ENCODE measurements around the gene IRF4. TPM values are rescaled to one million over a fixed set of nuclear protein-coding genes. Genes with fewer than 3 reads are reported as not detected.

IRF4 gene
- total and polyA plus RNA-seq, 3 donors from 2014 or later: 1.8 to 7.4 (median 3.7) TPM

- TF ChIP-seq POLR2A (IDR thresholded peaks at IDR 0.05): no peak
- TF ChIP-seq, protein P1, sequence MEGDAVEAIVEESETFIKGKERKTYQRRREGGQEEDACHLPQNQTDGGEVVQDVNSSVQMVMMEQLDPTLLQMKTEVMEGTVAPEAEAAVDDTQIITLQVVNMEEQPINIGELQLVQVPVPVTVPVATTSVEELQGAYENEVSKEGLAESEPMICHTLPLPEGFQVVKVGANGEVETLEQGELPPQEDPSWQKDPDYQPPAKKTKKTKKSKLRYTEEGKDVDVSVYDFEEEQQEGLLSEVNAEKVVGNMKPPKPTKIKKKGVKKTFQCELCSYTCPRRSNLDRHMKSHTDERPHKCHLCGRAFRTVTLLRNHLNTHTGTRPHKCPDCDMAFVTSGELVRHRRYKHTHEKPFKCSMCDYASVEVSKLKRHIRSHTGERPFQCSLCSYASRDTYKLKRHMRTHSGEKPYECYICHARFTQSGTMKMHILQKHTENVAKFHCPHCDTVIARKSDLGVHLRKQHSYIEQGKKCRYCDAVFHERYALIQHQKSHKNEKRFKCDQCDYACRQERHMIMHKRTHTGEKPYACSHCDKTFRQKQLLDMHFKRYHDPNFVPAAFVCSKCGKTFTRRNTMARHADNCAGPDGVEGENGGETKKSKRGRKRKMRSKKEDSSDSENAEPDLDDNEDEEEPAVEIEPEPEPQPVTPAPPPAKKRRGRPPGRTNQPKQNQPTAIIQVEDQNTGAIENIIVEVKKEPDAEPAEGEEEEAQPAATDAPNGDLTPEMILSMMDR (IDR thresholded peaks at IDR 0.05): no peak
These were observed 5.9 kb upstream of the IRF4 start for GRCh38 chr6:385614-386013.

DNA sequence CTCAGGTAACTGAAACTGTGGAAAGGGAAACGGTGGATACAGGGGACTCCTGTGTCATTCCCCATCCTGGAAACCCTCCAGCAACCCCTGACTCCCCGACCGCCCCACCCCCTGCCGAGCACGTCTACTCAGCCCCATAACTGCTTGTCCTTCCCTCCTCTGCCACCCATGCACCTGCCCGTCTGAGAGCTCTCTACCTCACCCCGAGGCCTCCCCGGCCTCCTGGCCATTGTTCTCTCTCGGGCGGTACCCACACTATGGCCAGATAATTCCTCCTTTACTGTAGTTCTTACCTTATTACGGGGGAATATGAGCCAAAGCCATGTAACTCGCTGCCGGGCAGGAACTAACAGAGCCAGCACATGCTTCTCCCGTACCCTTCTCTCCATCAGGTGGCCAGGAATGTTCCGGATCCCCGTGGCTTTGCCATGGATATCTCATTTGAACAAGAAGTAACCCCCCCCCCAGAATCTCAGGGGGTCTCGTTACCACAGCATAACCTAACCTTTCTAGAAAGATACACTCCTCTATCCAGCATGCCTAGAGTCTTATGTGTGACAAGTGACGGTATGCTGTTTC is 4.8 kb upstream of the IRF4 start:
- no peak for TF ChIP-seq POLR2A (IDR thresholded peaks at IDR 0.05)
- TF ChIP-seq, protein P1 (IDR thresholded peaks at IDR 0.05): no peak
- Histone ChIP-seq H3K9me3 (no peaks in the 10 kb centered on the region), H3K27me3 (no peaks in the 10 kb centered on the region), H3K36me3 (ENCODE audit: low read depth, missing control alignments) (no peaks in the 10 kb centered on the region), H3K27ac (no peak overlapping the region), H3K4me1 (peaks cover 2% of the 10 kb centered on the region), H3K4me3 (no peak overlapping the region)
- DNase-seq: no peak
- intact Hi-C loops (cut with DNase I; ENCODE audit: low total_unique reads): no loop called here
- 91% methylated on average over 18 of the region's 18 CpGs for WGBS, 2 donors

More at GRCh38 chr6:385614-386013, 5.9 kb upstream of the IRF4 start:
- no peak for DNase-seq
- Histone ChIP-seq H3K4me3 (no peak overlapping the region), H3K27ac (no peak overlapping the region), H3K4me1 (no peaks in the 10 kb centered on the region), H3K36me3 (ENCODE audit: low read depth, missing control alignments) (no peaks in the 10 kb centered on the region), H3K9me3 (no peaks in the 10 kb centered on the region), H3K27me3 (no peaks in the 10 kb centered on the region)
- 85 to 90% methylated on average over 10 of the region's 10 CpGs for WGBS, 2 donors
- intact Hi-C loops (cut with DNase I; ENCODE audit: low total_unique reads): no loop called here

DNA sequence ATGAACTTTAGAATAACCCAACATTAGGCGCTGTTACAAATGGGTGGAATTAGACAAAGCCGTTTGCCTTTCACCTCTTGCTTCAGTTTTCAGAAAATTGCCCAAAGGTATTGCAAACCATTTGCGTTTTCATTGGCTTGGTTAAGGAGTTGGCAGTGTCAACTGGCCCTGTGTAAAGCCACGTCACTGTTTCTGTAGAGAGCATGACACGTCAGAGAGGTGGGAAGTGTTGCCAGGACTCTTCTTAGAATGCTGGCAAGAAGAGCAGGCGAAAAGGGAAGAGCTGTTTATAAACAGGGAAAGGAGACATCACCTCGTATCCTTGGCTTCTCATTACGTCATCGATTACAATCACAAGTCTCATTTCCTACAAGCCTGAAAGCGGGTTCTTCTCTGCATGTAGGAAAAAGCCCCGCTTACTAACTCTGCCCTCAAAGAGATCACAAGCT is 4.2 kb upstream of the IRF4 start:
- no peaks in the 10 kb centered on the region for H3K27me3 ChIP-seq

DNA sequence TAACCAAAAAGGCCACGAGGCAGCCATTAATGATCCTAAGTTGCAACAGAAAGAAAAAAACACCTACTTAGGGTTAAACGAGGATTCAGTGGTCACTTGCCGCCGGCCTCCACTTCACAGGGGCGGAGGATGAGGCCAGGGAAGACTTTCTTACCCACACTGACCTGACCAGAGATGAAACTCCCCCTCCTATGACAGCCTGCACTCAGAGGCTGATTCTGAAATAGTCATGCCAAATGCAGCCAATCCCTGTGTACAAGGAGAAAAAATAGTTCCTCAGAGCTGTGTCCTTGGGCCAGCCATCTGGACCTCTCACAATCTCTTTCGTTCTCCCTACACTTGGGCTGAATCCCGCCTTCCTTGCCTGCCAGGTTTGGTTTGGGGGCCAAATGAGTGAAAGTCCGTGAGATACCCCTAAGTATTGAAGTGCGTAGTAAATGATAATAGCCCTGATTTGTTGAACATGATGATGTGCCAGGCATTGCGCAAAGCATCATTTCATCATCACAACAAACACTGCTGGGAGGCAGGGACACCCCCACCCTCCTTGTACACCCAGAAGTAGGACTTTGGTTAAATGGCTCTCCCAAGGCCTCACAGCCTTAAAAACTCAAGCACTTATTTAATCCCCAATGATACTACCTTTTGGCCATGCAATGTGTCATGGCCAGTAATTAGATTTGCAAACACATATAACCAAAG is 3.2 kb upstream of the IRF4 start:
- no peak for TF ChIP-seq POLR2A (IDR thresholded peaks at IDR 0.05)
- TF ChIP-seq, protein P1 (IDR thresholded peaks at IDR 0.05): no peak
- intact Hi-C loops (cut with DNase I; ENCODE audit: low total_unique reads): no loop called here
- 62 to 64% methylated on average over 6 to 10 of the region's 10 CpGs for WGBS, 2 donors
- Histone ChIP-seq H3K4me1 (peaks cover 2% of the 10 kb centered on the region), H3K4me3 (no peak overlapping the region), H3K36me3 (ENCODE audit: low read depth, missing control alignments) (no peaks in the 10 kb centered on the region), H3K27ac (no peak overlapping the region), H3K9me3 (no peaks in the 10 kb centered on the region), H3K27me3 (no peaks in the 10 kb centered on the region)
- no peak for DNase-seq

More for the DNA sequence above, 4.2 kb upstream of the IRF4 start:
- no peak overlapping the region for H3K27ac ChIP-seq
- WGBS, 2 donors: 74% methylated on average over 11 of the region's 11 CpGs
- H3K9me3 ChIP-seq: no peaks in the 10 kb centered on the region
- intact Hi-C loops (cut with DNase I; ENCODE audit: low total_unique reads): no loop called here
- no peak overlapping the region for H3K4me3 ChIP-seq
- H3K4me1 ChIP-seq: peaks cover 2% of the 10 kb centered on the region
- no peak for TF ChIP-seq POLR2A (IDR thresholded peaks at IDR 0.05)
- TF ChIP-seq, protein P1 (IDR thresholded peaks at IDR 0.05): no peak
- no peak for DNase-seq
- no peaks in the 10 kb centered on the region for H3K36me3 ChIP-seq (ENCODE audit: low read depth, missing control alignments)

Measured in testis (tissue), 3 donors.